K562 (cell line): Measurements from ENCODE around the gene IGSF21. TPM values are rescaled to one million over a fixed set of nuclear protein-coding genes. Genes with fewer than 3 reads are reported as not detected.

Experiments used
- ATAC-seq: fragments of 200-7000 bp; cut with Tn5 transposase; 3 replicates; pipeline ENCODE4 v1.9.1; 2020; ENCODE audit warnings: moderate library complexity
- BruUV-seq: library from RNA; stranded (reverse); fragments of 400-500 nt; replicated peaks from 2 replicates; lab custom pipeline; 2021; lab: Mats Ljungman, UMichigan
- CTCF ChIA-PET: fragments of 300-600 bp; formaldehyde crosslinking; extraction: SDS; loops from one replicate; lab custom pipeline; 2021; ENCODE audit warnings: low intra/inter-chr PET ratio; lab: Yijun Ruan, JAX
- POLR2A ChIA-PET: fragments of 300-600, 350-650 bp; sonication (Branson Sonifier 250); formaldehyde crosslinking; extraction: SDS; loops from one replicate; lab custom pipeline; 2021; ENCODE audit warnings: antibody characterized with exemption, inconsistent platforms; lab: Yijun Ruan, JAX
- DNase-seq, 4 experiments: peaks; one replicate each; pipeline versions ENCODE4 v3.0.0 to v3.0.0-alpha.2; 2011 to 2018; ENCODE audit warnings: low spot score in 3 of 4, mixed read lengths in 3 of 4; ENCODE audit errors: extremely low read depth in 1 of 4
- FAIRE-seq: peaks from 2 replicates; lab custom pipeline; 2011; peaks lifted over from hg19 to GRCh38; lab: Jason Lieb, UNC
- H2AFZ ChIP-seq: 2 replicates; pipeline ENCODE4 v1.6.0; 2011; ENCODE audit warnings: low read depth, low read length, control low read depth, inconsistent platforms
- H3K27ac ChIP-seq: fragments of 200-600 bp; 3 replicates; pipeline ENCODE4 v1.8.0; 2011; ENCODE audit warnings: low read depth, mild to moderate bottlenecking, control low read depth, inconsistent platforms, low read length, moderate library complexity, mixed read lengths; ENCODE audit errors: extremely low read depth
- H3K27me3 ChIP-seq, 2 experiments: fragments of 300-600 bp in 1 of 2; 2 replicates in 1 of 2; 3 replicates in 1 of 2; pipeline versions ENCODE4 v1.6.0 to v1.8.0; 2011; ENCODE audit warnings: inconsistent platforms in 2 of 2, low read length in 2 of 2, mild to moderate bottlenecking in 1 of 2, mixed read lengths in 1 of 2, moderate library complexity in 1 of 2; ENCODE audit not compliant: control insufficient read depth in 2 of 2, insufficient read depth in 2 of 2
- H3K36me3 ChIP-seq: fragments of 300-600 bp; 3 replicates; pipeline ENCODE4 v1.8.0; 2011; ENCODE audit warnings: mild to moderate bottlenecking, low read length, inconsistent platforms; ENCODE audit not compliant: control insufficient read depth, insufficient read depth
- H3K4me1 ChIP-seq, 2 experiments: fragments of 200-600 bp in 1 of 2; replicated peaks in 1 of 2; 2 replicates in 1 of 2; 3 replicates in 1 of 2; pipeline versions ENCODE4 v1.5.1 to v1.8.0; 2011; ENCODE audit warnings: inconsistent platforms in 2 of 2, low read length in 2 of 2, mild to moderate bottlenecking in 1 of 2, mixed read lengths in 1 of 2, moderate library complexity in 1 of 2; ENCODE audit not compliant: control insufficient read depth in 2 of 2, insufficient read depth in 2 of 2
- H3K4me2 ChIP-seq: 2 replicates; pipeline ENCODE4 v1.6.1; 2011; ENCODE audit warnings: low read length, control low read depth, inconsistent platforms, mixed read lengths; ENCODE audit not compliant: insufficient read depth
- H3K4me3 ChIP-seq: fragments of 200-600 bp; sonication (generic), shearing (Covaris generic); 2 replicates; pipeline ENCODE4 v1.5.1; 2016; ENCODE audit warnings: control low read depth, inconsistent platforms
- H3K79me2 ChIP-seq: fragments of 200-600 bp; 3 replicates; pipeline ENCODE4 v1.8.0; 2011; ENCODE audit warnings: low read length, inconsistent platforms; ENCODE audit not compliant: control insufficient read depth, insufficient read depth
- H3K9ac ChIP-seq, 2 experiments: 2 replicates each; pipeline versions ENCODE4 v1.6.0 to v1.6.1; 2011; ENCODE audit warnings: low read depth in 2 of 2, low read length in 2 of 2, control low read depth in 1 of 2, inconsistent platforms in 1 of 2, mild to moderate bottlenecking in 1 of 2, mixed read lengths in 1 of 2; ENCODE audit not compliant: insufficient read depth in 1 of 2
- H3K9me1 ChIP-seq: one replicate; pipeline ENCODE4 v1.6.0; 2011; ENCODE audit warnings: inconsistent platforms, mild to moderate bottlenecking, low read length, moderate library complexity; ENCODE audit not compliant: control insufficient read depth, insufficient read depth
- H3K9me3 ChIP-seq: replicated peaks from 2 replicates; pipeline ENCODE4 v1.5.1; 2011; ENCODE audit warnings: low read depth, low read length, inconsistent platforms; ENCODE audit not compliant: control insufficient read depth, insufficient read depth
- H4K20me1 ChIP-seq: replicated peaks from 2 replicates; pipeline ENCODE4 v1.6.1; 2011; ENCODE audit warnings: low read length, inconsistent platforms, mixed read lengths; ENCODE audit not compliant: control insufficient read depth, insufficient read depth
- CREBBP ChIP-seq: IDR thresholded peaks from one replicate; pipeline ENCODE4 v1.6.1; 2012; ENCODE audit warnings: low read depth, mild to moderate bottlenecking, control low read depth, inconsistent platforms, low read length
- CUX1 ChIP-seq: fragments of 200-800 bp; sonication (Bioruptor generic); IDR thresholded peaks from 2 replicates; pipeline ENCODE4 v1.6.1; 2016; ENCODE audit warnings: missing genetic modification characterization, missing compliant biosample characterization
- E2F6 ChIP-seq, 2 experiments: IDR thresholded peaks; 2 replicates each; pipeline ENCODE4 v1.6.1; 2011; ENCODE audit warnings: borderline replicate concordance in 1 of 2, control low read depth in 1 of 2, low read depth in 1 of 2, low read length in 1 of 2, mild to moderate bottlenecking in 1 of 2, mixed read lengths in 1 of 2, moderate library complexity in 1 of 2; ENCODE audit not compliant: insufficient read depth in 1 of 2, insufficient read length in 1 of 2, poor library complexity in 1 of 2, severe bottlenecking in 1 of 2; ENCODE audit errors: extremely low read depth in 1 of 2
- EZH2 ChIP-seq: IDR thresholded peaks from 2 replicates; pipeline ENCODE4 v1.6.1; 2012; ENCODE audit warnings: low read depth, mild to moderate bottlenecking, inconsistent platforms, low read length, borderline replicate concordance
- FOXK1 ChIP-seq: sonication (generic); formaldehyde crosslinking; IDR thresholded peaks from 2 replicates; pipeline ENCODE4 v1.8.0; 2022; ENCODE audit warnings: missing genetic modification reagents, mild to moderate bottlenecking, borderline replicate concordance
- IRF2 ChIP-seq: sonication (generic); formaldehyde crosslinking; IDR thresholded peaks from 2 replicates; pipeline ENCODE4 v1.8.1; 2022; ENCODE audit warnings: mild to moderate bottlenecking, missing genetic modification reagents
- NR3C1 ChIP-seq: sonication (generic); formaldehyde crosslinking; IDR thresholded peaks from 2 replicates; pipeline ENCODE4 v1.8.1; 2022; ENCODE audit warnings: missing genetic modification reagents
- POLR2AphosphoS2 ChIP-seq: IDR thresholded peaks from 2 replicates; pipeline ENCODE4 v1.6.1; 2012; ENCODE audit warnings: low read length, improper control_type of control experiment
- POLR3G ChIP-seq: IDR thresholded peaks from 2 replicates; pipeline ENCODE4 v1.6.1; 2011; ENCODE audit not compliant: insufficient read length, insufficient replicate concordance; ENCODE audit errors: extremely low read depth
- RB1 ChIP-seq: fragments of 450-650 bp; IDR thresholded peaks from 2 replicates; pipeline ENCODE4 v1.6.1; 2017; ENCODE audit warnings: low read depth, mild to moderate bottlenecking
- TARDBP ChIP-seq: fragments of 450-650 bp; IDR thresholded peaks from 2 replicates; pipeline ENCODE4 v1.6.1; 2016
- ZNF146 ChIP-seq: IDR thresholded peaks from one replicate; pipeline ENCODE4 v1.6.1; 2018; ENCODE audit warnings: missing compliant biosample characterization; ENCODE audit not compliant: unreplicated experiment
- ZNF507 ChIP-seq: conservative IDR thresholded peaks from 2 replicates; pipeline ENCODE4 v1.6.1; 2017; ENCODE audit warnings: missing genetic modification characterization, missing compliant biosample characterization
- ZSCAN32 ChIP-seq: fragments of 450-650 bp; formaldehyde crosslinking; IDR thresholded peaks from 2 replicates; pipeline ENCODE4 v1.4.0; 2020; ENCODE audit warnings: mild to moderate bottlenecking, moderate library complexity
- WGBS: fragments of 100-300 bp; shearing (Covaris generic); methylation state at CpG from one replicate; pipeline ENCODE4 v1.1.6; 2016; ENCODE audit warnings: low coverage, mixed read lengths; ENCODE audit not compliant: insufficient coverage; ENCODE audit errors: missing lambda C conversion rate; 5-methylcytosine and 5-hydroxymethylcytosine counted together
- in situ Hi-C: fragments of 300-500 bp; cut with MboI; formaldehyde crosslinking; loops from 4 replicates; pipeline ENCODE4 v1.15.0; 2018; ENCODE audit warnings: inconsistent platforms, mixed read lengths
- intact Hi-C: fragments of 100-400 bp; cut with micrococcal nuclease; formaldehyde crosslinking; loops from 2 replicates; pipeline ENCODE4 v1.14.2; 2022
- polyA plus RNA-seq, 8 experiments: library from polyadenylated mRNA; depleted of rRNA in 4 of 8; stranded (reverse) in 5 of 8; unstranded in 3 of 8; fragments of >200 nt; fragmentation: Nextera tagmentation in 2 of 8; fragmentation: Illumina TruSeq in 1 of 8; extraction: Ambion mirVana in 2 of 8; extraction: Trizol in 1 of 8; gene quantifications; 2 replicates each; pipeline versions ENCODE4 v1.2.1 to v1.2.3, GENCODE V29; 2011 to 2014; ENCODE audit warnings: inconsistent platforms in 1 of 8, missing spikeins in 1 of 8
- total RNA-seq, 7 experiments: library from RNA; depleted of rRNA in 6 of 7; stranded (reverse); fragments of >200 nt in 6 of 7; fragmentation: Illumina TruSeq in 2 of 7; extraction: Trizol in 2 of 7; gene quantifications; 2 replicates each; pipeline versions ENCODE4 v1.2.1 to v1.2.3, GENCODE V29; 2011 to 2021; ENCODE audit warnings: low replicate concordance in 1 of 7

IGSF21 gene
- total and polyA plus RNA-seq, 9 of the 15 experiments (the other 6 are each of a cell fraction or from before 2014, with no cell fraction given), result not detected

- ATAC-seq (no peak), FAIRE-seq (no peak), DNase-seq (no peak)
- BruUV-seq, result no TSS peak
- intact Hi-C loops, result no loop called here
- no peaks in the 10 kb centered on the region for H3K9me3 ChIP-seq
- ChIA-PET CTCF (no interaction called here), POLR2A (interaction anchor here (0.8 kb wide), 1 partner anchor 31 kb away, joined by 4 read pairs; no protein-coding TSS in a partner anchor)
- no peak overlapping the region for H3K27ac ChIP-seq
- no peak overlapping the region for H3K9ac ChIP-seq
- no peaks in the 10 kb centered on the region for H3K9me1 ChIP-seq
- no peak overlapping the region for H3K4me2 ChIP-seq
- H4K20me1 ChIP-seq, result no peaks in the 10 kb centered on the region; the same call in 1 of the 2 replicates
- peaks cover 2 to 9% of the 10 kb centered on the region in 2 experiments; a peak in 3 of 5 replicates for H3K27me3 ChIP-seq
- H2AFZ ChIP-seq, result no peak overlapping the region
- WGBS, result 0% methylated on average over 3 of the region's 3 CpGs
- no peaks in the 10 kb centered on the region for H3K36me3 ChIP-seq
- no peaks in the 10 kb centered on the region for H3K79me2 ChIP-seq
- TF ChIP-seq IRF2 (no peak), EZH2 (no peak), ZSCAN32 (no peak), E2F6 (IDR thresholded peaks at IDR 0.05; ENCODE audit: borderline replicate concordance in 1 of 2, extremely low read depth in 1 of 2, insufficient read depth in 1 of 2, insufficient read length in 1 of 2, low read depth in 1 of 2, low read length in 1 of 2, poor library complexity in 1 of 2, severe bottlenecking in 1 of 2) (no peak), ZNF507 (no peak), FOXK1 (CRISPR knock-in tag) (no peak), RB1 (no peak), NR3C1 (no peak), CREBBP (no peak), CUX1 (no peak), POLR2AphosphoS2 (no peak), TARDBP (no peak), POLR3G (no peak), ZNF146 (CRISPR knock-in tag) (no peak)
- no peak overlapping the region for H3K4me3 ChIP-seq
- in situ Hi-C loops, result no loop called here
- no peaks in the 10 kb centered on the region for H3K4me1 ChIP-seq
These were observed 11.7 kb downstream of the IGSF21 start for GRCh38 chr1:18119289-18119688.
